H1 (cell line): ENCODE data around the gene SH3RF3. TPM values are rescaled to one million over a fixed set of nuclear protein-coding genes. Genes with fewer than 3 reads are reported as not detected.

Experiments used
- CTCF ChIA-PET: fragments of 300-600 bp; sonication (Branson Sonifier 250); formaldehyde crosslinking; loops from one replicate; lab custom pipeline; 2021; ENCODE audit not compliant: partially characterized antibody; lab: Charles Lee
- POLR2A ChIA-PET: fragments of 300-600 bp; sonication (Branson Sonifier 250); formaldehyde crosslinking; loops from one replicate; lab custom pipeline; 2021; ENCODE audit warnings: inconsistent platforms; ENCODE audit not compliant: partially characterized antibody; lab: Charles Lee
- DNase-seq, 2 experiments: peaks; one replicate each; pipeline versions ENCODE4 v3.0.0 to v3.0.0-alpha.2; 2010 to 2022; ENCODE audit warnings: low spot score in 2 of 2, low read depth in 1 of 2, mixed read lengths in 1 of 2
- FAIRE-seq: peaks from 2 replicates; lab custom pipeline; 2011; peaks lifted over from hg19 to GRCh38; lab: Jason Lieb, UNC
- H2AFZ ChIP-seq: 2 replicates; pipeline ENCODE4 v1.8.1; 2012; ENCODE audit warnings: low read length, inconsistent platforms
- H2AK5ac ChIP-seq: 2 replicates; pipeline ENCODE4 v1.6.1; 2013; ENCODE audit warnings: low read depth, low read length
- H2BK120ac ChIP-seq: replicated peaks from 2 replicates; pipeline ENCODE3; 2013; ENCODE audit warnings: low read depth, low read length, inconsistent platforms
- H2BK12ac ChIP-seq: 2 replicates; pipeline ENCODE4 v1.6.1; 2013; ENCODE audit warnings: low read depth, low read length
- H2BK15ac ChIP-seq: 2 replicates; pipeline ENCODE4 v1.6.1; 2013; ENCODE audit warnings: low read length
- H2BK20ac ChIP-seq: 2 replicates; pipeline ENCODE4 v1.6.1; 2013; ENCODE audit warnings: low read length
- H2BK5ac ChIP-seq: 2 replicates; pipeline ENCODE4 v1.6.1; 2013; ENCODE audit warnings: low read depth, low read length
- H3K14ac ChIP-seq: 2 replicates; pipeline ENCODE4 v1.6.1; 2013; ENCODE audit warnings: inconsistent platforms; ENCODE audit not compliant: insufficient read length
- H3K18ac ChIP-seq: 2 replicates; pipeline ENCODE4 v1.6.1; 2013; ENCODE audit warnings: low read length; ENCODE audit errors: extremely low read depth
- H3K23ac ChIP-seq: 2 replicates; pipeline ENCODE4 v1.6.1; 2013; ENCODE audit warnings: inconsistent platforms; ENCODE audit not compliant: insufficient read length
- H3K23me2 ChIP-seq: 2 replicates; pipeline ENCODE4 v1.6.1; 2013; ENCODE audit warnings: low read depth, low read length
- H3K27ac ChIP-seq: 2 replicates; pipeline ENCODE4 v1.6.1; 2011; ENCODE audit warnings: low read depth, low read length, inconsistent platforms
- H3K27me3 ChIP-seq, 4 experiments: replicated peaks in 1 of 4; 1 replicate in 1 of 4; 2 replicates in 3 of 4; pipeline versions ENCODE4 v1.6.1 to v1.8.1; 2011 to 2013; ENCODE audit warnings: low read length in 3 of 4, mild to moderate bottlenecking in 3 of 4, inconsistent platforms in 2 of 4, mixed read lengths in 2 of 4, moderate library complexity in 1 of 4; ENCODE audit not compliant: control insufficient read depth in 3 of 4, insufficient read depth in 3 of 4; ENCODE audit errors: extremely low read depth in 1 of 4
- H3K36me3 ChIP-seq, 4 experiments: 2 replicates each; pipeline versions ENCODE4 v1.6.1 to v1.8.1; 2011 to 2013; ENCODE audit warnings: mild to moderate bottlenecking in 4 of 4, low read length in 3 of 4, moderate library complexity in 2 of 4, control low read depth in 1 of 4, inconsistent platforms in 1 of 4; ENCODE audit not compliant: insufficient read depth in 4 of 4, control insufficient read depth in 2 of 4
- H3K4ac ChIP-seq: replicated peaks from 2 replicates; pipeline ENCODE3; 2013; ENCODE audit warnings: low read length, low read depth, mixed read lengths, inconsistent platforms; ENCODE audit not compliant: insufficient read length
- H3K4me1 ChIP-seq, 4 experiments: replicated peaks in 1 of 4; 1 replicate in 1 of 4; 2 replicates in 3 of 4; pipeline versions ENCODE4 v1.6.1 to v1.8.1; 2011 to 2013; ENCODE audit warnings: low read length in 3 of 4, inconsistent platforms in 2 of 4, mixed read lengths in 1 of 4; ENCODE audit not compliant: insufficient read depth in 4 of 4, control insufficient read depth in 3 of 4
- H3K4me2 ChIP-seq, 2 experiments: 2 replicates each; pipeline versions ENCODE4 v1.6.1 to v1.8.1; 2011 to 2013; ENCODE audit warnings: low read depth in 2 of 2, low read length in 2 of 2, control low read depth in 1 of 2, inconsistent platforms in 1 of 2, mild to moderate bottlenecking in 1 of 2; ENCODE audit not compliant: insufficient read depth in 1 of 2
- H3K4me3 ChIP-seq, 4 experiments: fragments of 200-600, 300-600 bp in 1 of 4; sonication (generic), shearing (Covaris generic), sonication (Bioruptor Twin) in 1 of 4; 2 replicates each; pipeline versions ENCODE4 v1.5.1 to v1.8.1; 2011 to 2016; ENCODE audit warnings: low read length in 4 of 4, low read depth in 3 of 4, control low read depth in 2 of 4, inconsistent platforms in 2 of 4, mild to moderate bottlenecking in 2 of 4, mixed read lengths in 1 of 4, moderate library complexity in 1 of 4; ENCODE audit not compliant: insufficient read depth in 2 of 4; ENCODE audit errors: extremely low read depth in 1 of 4
- H3K56ac ChIP-seq: replicated peaks from 2 replicates; pipeline ENCODE3; 2013; ENCODE audit warnings: low read depth, mild to moderate bottlenecking, mixed read lengths, low read length, inconsistent platforms; ENCODE audit not compliant: insufficient read length
- H3K79me1 ChIP-seq: 2 replicates; pipeline ENCODE4 v1.6.1; 2013; ENCODE audit warnings: low read depth, low read length, control low read depth
- H3K79me2 ChIP-seq, 2 experiments: 2 replicates each; pipeline versions ENCODE4 v1.6.1 to v1.8.1; 2012 to 2013; ENCODE audit warnings: low read length in 2 of 2, mild to moderate bottlenecking in 2 of 2, inconsistent platforms in 1 of 2; ENCODE audit not compliant: insufficient read depth in 2 of 2, control insufficient read depth in 1 of 2
- H3K9ac ChIP-seq, 4 experiments: replicated peaks in 1 of 4; 1 replicate in 1 of 4; 2 replicates in 3 of 4; pipeline versions ENCODE4 v1.6.1 to v1.8.1; 2011 to 2013; ENCODE audit warnings: low read depth in 3 of 4, low read length in 3 of 4, control low read depth in 2 of 4, mild to moderate bottlenecking in 2 of 4, moderate library complexity in 2 of 4, inconsistent platforms in 1 of 4; ENCODE audit errors: extremely low read depth in 1 of 4
- H3K9me3 ChIP-seq, 2 experiments: 2 replicates each; pipeline versions ENCODE4 v1.6.1 to v1.8.1; 2012 to 2013; ENCODE audit warnings: mild to moderate bottlenecking in 2 of 2, moderate library complexity in 2 of 2, control low read depth in 1 of 2, inconsistent platforms in 1 of 2, low read depth in 1 of 2, low read length in 1 of 2, mixed read lengths in 1 of 2; ENCODE audit not compliant: insufficient read depth in 2 of 2
- H4K20me1 ChIP-seq, 2 experiments: replicated peaks in 1 of 2; 2 replicates each; pipeline versions ENCODE3 to v1.8.1; 2011 to 2013; ENCODE audit warnings: inconsistent platforms in 2 of 2, low read length in 2 of 2, mild to moderate bottlenecking in 1 of 2; ENCODE audit not compliant: insufficient read depth in 2 of 2, control insufficient read depth in 1 of 2
- H4K5ac ChIP-seq: 2 replicates; pipeline ENCODE4 v1.6.1; 2013; ENCODE audit warnings: low read length, low read depth, mixed read lengths, inconsistent platforms; ENCODE audit not compliant: insufficient read length
- H4K8ac ChIP-seq: 2 replicates; pipeline ENCODE4 v1.8.0; 2013; ENCODE audit warnings: mild to moderate bottlenecking, moderate library complexity, low read length, inconsistent platforms; ENCODE audit not compliant: insufficient read depth; ENCODE audit errors: extremely low read depth
- H4K91ac ChIP-seq: replicated peaks from 2 replicates; pipeline ENCODE3; 2013; ENCODE audit warnings: low read length, mixed read lengths, inconsistent platforms; ENCODE audit not compliant: insufficient read length
- BACH1 ChIP-seq: IDR thresholded peaks from 2 replicates; pipeline ENCODE4 v1.6.1; 2012; ENCODE audit warnings: low read length, improper control_type of control experiment
- CBX8 ChIP-seq: fragments of 300-800, 300-1000 bp; sonication (generic); IDR thresholded peaks from 2 replicates; pipeline ENCODE4 v1.7.1; 2016; ENCODE audit warnings: low read depth, low read length, borderline replicate concordance
- CEBPB ChIP-seq: IDR thresholded peaks from 2 replicates; pipeline ENCODE4 v1.6.1; 2012; ENCODE audit warnings: low read depth, low read length
- CHD2 ChIP-seq: IDR thresholded peaks from 2 replicates; pipeline ENCODE4 v1.6.1; 2012; ENCODE audit warnings: low read length, improper control_type of control experiment
- EGR1 ChIP-seq: IDR thresholded peaks from 2 replicates; pipeline ENCODE4 v1.6.1; 2011; ENCODE audit warnings: low read depth, low read length, borderline replicate concordance
- GABPA ChIP-seq: IDR thresholded peaks from 2 replicates; pipeline ENCODE4 v1.6.1; 2011; ENCODE audit warnings: mild to moderate bottlenecking, low read length, moderate library complexity, borderline replicate concordance; ENCODE audit not compliant: insufficient read depth
- JUND ChIP-seq: IDR thresholded peaks from 2 replicates; pipeline ENCODE4 v1.6.1; 2011; ENCODE audit warnings: mild to moderate bottlenecking, improper control_type of control experiment, low read length
- KDM4A ChIP-seq: IDR thresholded peaks from one replicate; pipeline ENCODE4 v1.7.1; 2012; ENCODE audit warnings: low read depth, mild to moderate bottlenecking, moderate library complexity, low read length, inconsistent platforms; ENCODE audit not compliant: severe bottlenecking
- KDM5A ChIP-seq: fragments of 200-600 bp; IDR thresholded peaks from 2 replicates; pipeline ENCODE4 v1.7.1; 2012; ENCODE audit warnings: mild to moderate bottlenecking, low read length, inconsistent platforms, mixed read lengths
- MAFK ChIP-seq: IDR thresholded peaks from 2 replicates; pipeline ENCODE4 v1.6.1; 2012; ENCODE audit warnings: low read depth, mild to moderate bottlenecking, improper control_type of control experiment, low read length
- TAF7 ChIP-seq: optimal IDR thresholded peaks from 2 replicates; pipeline ENCODE3; 2011; ENCODE audit warnings: low read depth, mild to moderate bottlenecking, inconsistent platforms, low read length, moderate library complexity, borderline replicate concordance
- TBP ChIP-seq: IDR thresholded peaks from 2 replicates; pipeline ENCODE4 v1.6.1; 2011; ENCODE audit warnings: low read depth, low read length, improper control_type of control experiment
- TEAD4 ChIP-seq: IDR thresholded peaks from 2 replicates; pipeline ENCODE4 v1.6.1; 2012; ENCODE audit warnings: low read depth, low read length, inconsistent platforms, mixed read lengths
- ZNF274 ChIP-seq: IDR thresholded peaks from 2 replicates; pipeline ENCODE4 v1.7.0; 2012; ENCODE audit warnings: low read length, borderline replicate concordance; ENCODE audit errors: extremely low read depth
- WGBS, 2 experiments: shearing (Covaris generic) in 1 of 2; methylation state at CpG; one replicate each; pipeline versions ENCODE4 v1.1.6 to v1.1.7; 2013 to 2015; ENCODE audit warnings: low lambda C conversion rate in 2 of 2, mixed read lengths in 2 of 2, inconsistent platforms in 1 of 2, low coverage in 1 of 2, missing lambda C conversion rate in 1 of 2; ENCODE audit not compliant: insufficient replicate concordance in 2 of 2, insufficient coverage in 1 of 2, insufficient read length in 1 of 2; ENCODE audit errors: extremely low coverage in 1 of 2, missing lambda C conversion rate in 1 of 2; 5-methylcytosine and 5-hydroxymethylcytosine counted together
- polyA plus RNA-seq, 7 experiments: library from polyadenylated mRNA; depleted of rRNA in 3 of 7; stranded (reverse) in 5 of 7; unstranded in 2 of 7; fragments of >200 nt in 5 of 7; fragments of 200-250 nt in 2 of 7; gene quantifications; 1 replicate in 5 of 7; 2 replicates in 1 of 7; 4 replicates in 1 of 7; pipeline versions ENCODE4 v1.2.1 to v1.2.3, GENCODE V29; 2011 to 2013; ENCODE audit warnings: missing spikeins in 2 of 7, mixed read lengths in 2 of 7
- total RNA-seq: library from RNA; stranded (reverse); fragmentation: NEBNext Ultra II Directional; extraction: Animal tissue kit (Norgen Biotek cat#: 25700); gene quantifications from 2 replicates; pipeline ENCODE4 v1.2.1, GENCODE V29; 2021
- TF ChIP-seq, protein P1 (sequence below): IDR thresholded peaks from 2 replicates; pipeline ENCODE4 v1.6.1; 2012; ENCODE audit warnings: inconsistent platforms

The SH3RF3 gene
- total and polyA plus RNA-seq, 2 of the 8 experiments (the other 6 are each of a cell fraction or from before 2014, with no cell fraction given) = 0.11 to 0.65 TPM

DNA sequence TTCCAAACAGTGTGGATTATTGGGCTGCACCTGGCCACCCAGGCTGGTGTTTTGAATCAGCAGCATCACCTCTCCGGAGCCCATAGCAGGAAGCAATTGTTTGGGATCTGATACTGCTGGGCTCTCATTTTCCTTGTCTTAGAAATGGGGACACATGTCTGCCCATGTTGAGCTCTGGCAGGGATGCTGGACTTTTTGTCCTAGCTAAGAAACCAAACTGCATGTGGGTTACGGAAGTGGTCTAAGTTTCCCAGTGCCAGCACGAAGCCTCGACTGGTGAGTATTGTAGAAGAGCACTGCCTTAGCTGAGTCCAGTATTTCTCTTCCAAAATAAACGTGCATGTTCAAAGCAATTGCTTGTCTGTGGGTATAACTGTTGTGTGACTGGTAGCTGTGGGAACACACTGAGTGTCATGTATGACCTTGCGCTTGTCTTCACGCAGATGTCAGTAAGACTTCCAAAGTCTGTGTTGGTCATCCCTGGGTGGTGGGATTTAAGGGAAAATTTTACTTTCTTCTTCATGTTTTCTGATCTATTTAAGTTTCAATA is 43.6 kb downstream of the SH3RF3 start:
- no peak overlapping the region for H3K18ac ChIP-seq

More for the DNA sequence above, 43.6 kb downstream of the SH3RF3 start:
- Histone ChIP-seq H2BK120ac (no peak overlapping the region), H3K27me3 (no peaks in the 10 kb centered on the region), H2BK20ac (no peak overlapping the region), H4K8ac (no peak overlapping the region), H3K23me2 (no peaks in the 10 kb centered on the region), H2AFZ (no peak overlapping the region), H3K9me3 (no peaks in the 10 kb centered on the region; a peak in 1 of 4 replicates), H3K9ac (no peak overlapping the region), H2AK5ac (no peak overlapping the region), H2BK5ac (no peak overlapping the region), H4K5ac (no peak overlapping the region), H3K4me1 (peaks cover 3 to 8% (median 6%) of the 10 kb centered on the region in 4 experiments; a peak in 4 of 7 replicates), H3K36me3 (no peaks in the 10 kb centered on the region), H2BK12ac (no peak overlapping the region), H3K4ac (no peak overlapping the region), H3K4me2 (no peak overlapping the region), H3K56ac (no peak overlapping the region), H4K20me1 (no peaks in the 10 kb centered on the region), H3K23ac (no peak overlapping the region), H3K79me1 (no peaks in the 10 kb centered on the region), H4K91ac (no peak overlapping the region), H3K27ac (no peak overlapping the region), H3K4me3 (no peak overlapping the region), H2BK15ac (no peak overlapping the region), H3K79me2 (no peaks in the 10 kb centered on the region), H3K14ac (no peak overlapping the region)
- FAIRE-seq = no peak
- CTCF ChIA-PET = interaction anchor here (1.2 to 4.5 kb wide), 3 partner anchors 11 to 15 kb away, joined by 3 to 16 read pairs (median 7); no protein-coding TSS in a partner anchor
- no peak for DNase-seq
- TF ChIP-seq TAF7 (no peak), BACH1 (no peak), KDM4A (no peak), GABPA (no peak), MAFK (no peak), CHD2 (no peak), CEBPB (no peak), TEAD4 (no peak), ZNF274 (no peak), TBP (no peak), CBX8 (no peak), JUND (no peak), EGR1 (no peak), KDM5A (no peak)
- TF ChIP-seq, protein P1, sequence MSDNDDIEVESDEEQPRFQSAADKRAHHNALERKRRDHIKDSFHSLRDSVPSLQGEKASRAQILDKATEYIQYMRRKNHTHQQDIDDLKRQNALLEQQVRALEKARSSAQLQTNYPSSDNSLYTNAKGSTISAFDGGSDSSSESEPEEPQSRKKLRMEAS = no peak
- POLR2A ChIA-PET = no interaction called here
- WGBS, 2 experiments = 86% methylated on average over 7 of the region's 7 CpGs; no CpG with 5 or more reads in 1 of the 2 experiments
